LHCN-M2 (cell line): ENCODE measurements around the gene ERC1. TPM values are rescaled to one million over a fixed set of nuclear protein-coding genes. Genes with fewer than 3 reads are reported as not detected.
A peak's percentile ranks its signal among the peaks of the same experiment; 100 is the strongest.

Experiments
- DNase-seq: peaks from one replicate; pipeline ENCODE4 v3.0.0-alpha.2; 2012; ENCODE audit warnings: low read depth
- total RNA-seq: library from RNA; depleted of rRNA; stranded (reverse); fragments of >200 nt; gene quantifications from 2 replicates; pipeline ENCODE4 v1.2.3, GENCODE V29; 2014

Gene ERC1
- total RNA-seq, 1 experiment from 2014 or later, result 19.3 TPM

DNA sequence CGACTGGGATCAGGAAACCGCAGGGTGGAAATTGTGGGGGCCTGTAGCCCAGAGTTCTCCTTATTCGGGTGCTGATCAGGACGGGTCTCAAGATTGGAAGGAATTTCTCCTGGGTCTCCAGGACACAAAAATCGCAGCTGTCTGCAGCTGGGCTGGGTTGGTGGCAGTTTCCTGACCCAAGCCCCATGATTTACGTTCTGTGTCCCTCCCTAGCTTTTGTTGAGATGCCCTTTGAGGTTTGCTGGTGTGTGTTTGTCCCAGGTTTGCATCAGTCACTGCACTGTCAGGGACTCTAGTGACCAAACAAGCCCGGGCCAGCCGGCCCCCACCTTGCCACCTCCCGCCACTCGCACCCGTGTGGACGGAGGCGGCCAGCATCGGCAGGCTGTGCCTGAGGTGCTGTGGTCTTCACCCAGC, 513.9 kb downstream of the ERC1 start:
- no peak for DNase-seq

DNA sequence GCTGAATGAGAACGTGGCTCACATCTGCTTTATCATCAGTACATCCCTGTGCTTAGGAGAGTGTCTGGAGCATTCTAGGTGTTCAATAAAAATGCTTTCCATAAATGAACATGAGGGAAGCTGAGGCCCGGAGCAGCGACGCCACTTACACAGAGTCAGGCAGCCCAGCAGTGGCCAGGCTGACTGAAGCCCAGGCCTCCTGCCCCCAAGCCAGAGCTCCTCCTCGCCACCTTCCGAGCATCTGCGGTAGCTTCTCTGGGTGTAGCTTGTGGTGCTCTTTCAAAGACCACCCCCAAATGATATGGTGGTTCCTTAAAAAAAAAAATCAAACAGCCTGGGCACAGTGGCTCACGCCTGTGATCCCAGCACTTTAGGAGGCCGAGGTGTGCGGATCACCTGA, 514.6 kb downstream of the ERC1 start:
- no peak for DNase-seq

DNA sequence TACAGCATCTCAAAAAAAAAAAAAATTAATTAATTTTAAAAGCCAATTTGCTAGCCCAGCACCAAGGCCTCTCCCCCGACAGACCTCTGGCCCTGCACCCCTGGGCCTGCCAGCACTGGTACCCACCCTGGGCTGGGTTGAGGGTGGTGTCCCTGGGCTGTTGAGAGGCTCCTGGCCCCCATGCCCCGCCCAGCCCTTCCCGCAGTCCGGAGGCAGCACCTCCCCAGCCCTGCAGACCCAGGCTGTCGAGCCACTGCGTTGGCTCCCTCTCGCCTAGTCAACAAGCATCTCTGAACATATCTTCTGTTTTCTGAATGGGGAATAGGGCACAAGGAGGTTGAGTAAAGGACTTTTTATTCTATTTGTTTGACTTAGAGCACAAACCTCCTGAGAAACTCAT, 516.3 kb downstream of the ERC1 start:
- no peak for DNase-seq

DNA sequence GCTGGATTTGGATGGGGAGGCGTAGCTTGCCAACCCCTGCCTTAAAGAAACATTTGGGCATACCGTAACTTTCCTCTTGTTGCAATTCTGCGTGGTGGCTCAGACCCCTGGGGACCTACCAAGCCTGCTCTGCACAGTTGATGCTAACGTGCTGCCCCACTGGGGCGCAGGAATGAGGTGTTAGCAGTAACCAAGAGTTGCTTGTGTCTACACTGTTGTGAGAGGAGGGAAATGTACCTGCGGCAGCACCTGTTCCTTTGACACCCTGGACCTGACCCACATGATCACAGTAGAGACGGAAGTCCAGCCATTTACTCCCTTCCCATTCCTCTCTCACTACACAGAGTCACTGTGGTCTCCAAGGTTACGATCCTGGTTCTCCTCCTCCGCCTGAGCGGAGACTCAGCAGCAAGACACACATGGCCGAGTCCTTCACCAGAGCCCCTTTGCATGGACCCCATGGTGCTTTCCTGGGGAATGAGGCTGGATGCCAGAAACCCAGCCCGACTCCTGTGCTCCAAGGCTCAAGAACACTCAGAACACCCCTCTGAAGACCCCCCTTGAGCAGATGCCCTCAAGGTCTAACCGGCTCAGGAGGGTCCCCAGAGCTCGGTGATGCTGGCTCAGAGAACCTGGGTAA, 518.5 kb downstream of the ERC1 start:
- DNase-seq, result no peak

DNA sequence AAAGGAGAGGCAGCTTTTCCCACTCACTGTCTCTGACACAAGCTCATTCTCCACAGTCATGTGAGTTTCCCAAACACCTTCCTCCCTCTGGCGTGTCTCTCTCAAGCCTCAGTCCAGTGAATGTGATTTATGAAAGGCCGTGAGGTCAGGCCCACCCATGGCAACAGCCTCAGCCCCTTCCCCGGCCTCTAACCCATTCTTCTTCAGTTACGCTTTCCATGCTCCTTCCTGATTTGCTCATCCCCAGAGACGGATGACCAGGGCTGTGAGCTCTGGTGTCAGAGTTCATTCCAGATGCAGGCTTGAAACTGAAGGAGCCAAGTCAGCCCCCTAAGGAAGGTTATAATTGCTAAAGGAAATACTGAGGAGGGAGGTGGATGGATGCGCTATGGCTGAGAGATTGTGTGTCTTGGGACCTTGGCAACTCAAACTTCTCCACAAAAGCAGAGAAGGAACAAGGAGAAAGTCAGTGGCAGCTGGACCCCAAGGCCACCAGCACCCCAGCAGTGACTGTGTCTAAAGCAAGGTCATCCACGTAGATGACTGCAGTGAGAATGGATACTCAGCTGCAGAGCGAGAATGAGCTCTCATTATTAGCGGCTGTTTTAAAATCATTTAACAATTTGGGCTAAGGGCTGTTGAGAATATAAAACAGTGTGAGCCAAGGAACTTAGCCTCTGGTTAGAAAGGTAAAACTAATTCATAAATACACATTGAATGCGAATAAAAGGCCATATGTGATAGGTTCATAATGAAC, 519.2 kb downstream of the ERC1 start:
- no peak for DNase-seq

DNA sequence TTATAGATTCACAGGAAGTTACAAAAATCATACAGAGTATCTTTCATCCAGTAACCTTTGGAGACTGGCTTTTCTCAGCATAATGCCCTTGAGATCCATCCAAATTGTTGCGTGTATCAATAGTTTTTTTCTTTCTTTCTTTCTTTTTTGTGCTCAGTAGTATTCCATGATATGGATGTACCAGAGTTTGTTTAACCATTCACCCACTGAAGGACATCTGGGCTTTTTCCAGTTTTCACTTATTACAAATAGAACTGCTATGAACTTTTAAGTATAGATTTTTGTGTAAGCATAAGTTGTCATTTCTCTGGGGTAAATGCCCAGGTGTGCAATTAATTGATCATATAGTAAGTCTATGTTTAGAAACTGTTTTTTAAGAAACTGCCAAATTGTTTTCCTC, 524.0 kb downstream of the ERC1 start:
- no peak for DNase-seq

DNA sequence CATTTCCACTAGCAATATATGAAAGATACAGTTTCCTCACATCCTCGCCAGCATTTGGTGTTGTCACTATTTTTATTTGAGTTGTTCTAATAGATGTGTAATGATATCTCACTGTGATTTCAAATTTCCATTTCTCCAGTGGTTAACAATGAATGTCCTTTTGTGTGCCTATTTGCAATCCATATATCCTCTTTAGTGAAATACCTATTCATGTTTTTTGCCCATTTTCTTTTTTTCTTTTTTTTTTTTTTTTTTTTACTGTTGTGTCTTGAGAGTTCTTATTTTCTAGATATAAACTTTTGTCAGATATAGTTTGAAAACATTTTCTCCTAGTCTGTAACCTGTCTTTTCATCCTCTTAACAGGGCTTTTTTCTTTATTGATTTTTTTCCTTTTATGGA, 524.4 kb downstream of the ERC1 start:
- DNase-seq, result no peak

DNA sequence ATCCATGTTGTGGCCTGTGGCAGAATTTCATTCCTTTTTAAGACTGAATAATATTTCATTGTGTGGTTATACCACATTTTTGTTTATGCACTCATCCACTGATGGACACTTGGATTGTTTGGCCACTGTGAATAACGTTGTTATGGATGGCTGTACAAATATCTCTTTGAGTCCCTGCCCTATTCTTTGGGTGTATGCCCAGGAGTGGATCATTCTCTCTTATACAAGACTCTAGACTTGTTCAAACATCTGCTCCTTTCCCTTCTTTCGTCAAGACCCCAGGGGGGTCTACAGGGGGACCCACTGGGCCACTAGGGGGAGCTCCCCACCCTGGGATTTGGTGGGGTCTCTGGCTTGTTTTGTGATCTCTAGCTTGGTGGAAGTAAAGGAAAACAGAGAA, 526.0 kb downstream of the ERC1 start:
- peak; percentile 90 for DNase-seq

DNA sequence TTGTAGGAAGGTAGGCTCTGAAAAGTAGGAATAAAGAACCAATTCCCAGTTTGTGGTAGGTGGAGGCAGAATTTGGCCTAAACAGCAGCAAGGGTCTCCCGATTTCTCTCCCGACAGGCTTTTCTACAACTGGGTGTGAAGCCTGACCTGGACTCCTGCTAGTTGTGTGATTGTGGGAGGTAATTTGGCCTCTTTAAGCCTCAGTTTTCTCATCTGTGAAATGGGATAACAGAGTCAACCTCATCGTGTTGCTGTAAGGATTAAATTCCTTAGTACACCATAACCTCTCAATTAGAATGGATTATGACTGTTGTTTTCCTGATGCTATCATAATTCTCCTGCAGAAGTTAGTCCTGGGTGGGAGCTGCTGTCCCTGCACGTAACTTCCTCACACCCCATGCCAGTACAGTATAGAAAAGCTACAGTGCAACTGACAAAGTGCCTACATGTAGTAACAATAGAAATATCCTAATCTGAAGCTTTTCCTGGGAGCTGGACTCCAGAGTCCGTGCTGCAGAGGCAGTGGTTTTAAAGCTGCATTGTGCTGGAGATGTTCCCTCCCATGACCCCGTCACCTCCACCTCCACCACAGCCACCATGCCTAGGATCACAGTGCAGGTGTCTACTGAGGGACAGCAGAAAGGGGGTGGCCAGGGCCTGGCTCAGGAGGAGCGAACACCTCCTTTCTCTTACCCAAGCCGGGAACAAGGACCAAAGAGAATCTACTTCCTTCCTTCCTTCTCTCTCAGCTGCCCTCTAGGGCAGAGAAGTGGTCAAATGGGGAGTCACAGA, 526.9 kb downstream of the ERC1 start:
- DNase-seq, result no peak

DNA sequence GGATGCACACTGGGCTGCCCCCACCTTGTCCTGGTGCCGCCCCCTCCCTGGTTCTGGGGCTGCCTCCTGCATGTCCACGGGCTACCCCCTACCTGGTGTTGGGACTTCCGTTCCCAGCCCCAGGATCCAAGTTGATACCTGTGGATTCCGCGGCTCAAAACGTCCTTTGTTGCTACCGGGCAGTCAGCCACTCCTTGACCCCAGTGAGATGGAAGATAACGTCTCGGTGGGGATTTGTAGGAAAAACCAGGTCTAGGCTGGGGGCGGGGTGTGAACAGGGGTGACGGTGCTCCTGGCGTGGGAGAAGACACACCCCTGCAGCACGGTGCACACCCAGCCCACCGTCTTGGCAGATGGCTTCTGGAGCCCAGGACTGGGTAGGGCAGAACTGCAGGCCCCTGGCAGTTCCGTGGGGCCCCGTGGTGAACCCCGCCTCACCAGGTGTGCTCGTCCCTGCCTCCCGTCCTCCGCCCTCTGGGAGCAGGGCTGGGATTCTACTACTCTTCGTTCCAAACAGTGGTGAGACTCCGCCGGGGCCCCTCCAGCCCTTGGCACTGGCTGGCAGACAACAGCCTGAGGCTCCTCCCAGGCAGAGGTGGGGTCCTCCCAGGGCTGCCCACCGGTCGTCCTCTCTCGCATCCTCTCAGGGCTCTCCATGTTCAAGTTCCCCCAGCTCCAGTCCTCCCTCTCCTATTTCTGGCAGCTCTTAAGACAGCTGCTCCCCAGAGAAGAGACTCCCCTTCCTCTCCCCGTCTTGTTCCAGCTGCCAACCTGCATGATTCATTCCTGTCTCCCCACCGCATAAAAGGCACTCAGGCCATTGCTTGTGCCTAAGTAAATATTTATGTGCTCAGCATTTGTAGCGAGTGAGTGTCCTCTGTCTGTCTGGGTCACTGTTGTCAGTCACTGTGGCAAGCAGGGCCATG, 527.8 kb downstream of the ERC1 start:
- peak; percentile 97 for DNase-seq

DNA sequence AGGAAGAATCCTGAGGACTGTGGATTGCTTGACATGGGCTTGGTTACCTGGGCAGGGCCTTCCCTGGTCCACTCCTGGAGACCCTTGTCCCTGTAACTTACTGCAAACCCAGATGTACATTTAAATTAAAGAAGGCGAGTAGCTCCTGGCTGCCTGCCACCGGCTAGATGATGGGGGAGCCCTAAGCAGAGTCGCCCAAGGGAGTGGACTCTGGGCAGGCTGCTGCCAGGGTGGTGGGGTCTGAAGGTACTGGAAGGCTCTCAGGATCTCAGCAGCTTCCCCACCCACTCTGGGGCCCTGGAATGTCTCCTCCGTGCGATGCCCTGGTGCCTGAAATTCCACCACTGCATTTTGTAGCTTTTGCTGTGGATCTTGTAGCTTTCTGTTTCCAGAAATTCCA, 528.6 kb downstream of the ERC1 start:
- peak; percentile 14 for DNase-seq

DNA sequence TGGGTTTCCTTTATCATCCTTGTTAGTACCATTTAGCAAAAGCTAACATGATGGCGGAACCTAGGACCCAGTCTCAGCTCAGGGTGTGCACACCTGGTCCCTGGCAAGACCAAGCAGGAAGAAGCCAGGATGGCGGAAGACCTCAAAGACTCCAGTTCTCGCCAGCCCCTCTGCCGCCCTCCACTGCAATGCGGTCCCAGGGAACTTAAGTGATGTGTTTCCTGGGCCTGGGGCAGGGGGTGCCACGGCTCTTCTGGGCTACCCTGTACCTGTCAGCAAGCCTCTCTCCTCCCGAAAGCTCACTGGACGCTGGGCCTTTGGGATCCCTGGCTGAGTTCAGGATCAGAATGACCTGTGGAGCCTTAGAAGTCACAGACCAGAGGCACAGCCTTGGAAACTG, 532.0 kb downstream of the ERC1 start:
- DNase-seq, result no peak

DNA sequence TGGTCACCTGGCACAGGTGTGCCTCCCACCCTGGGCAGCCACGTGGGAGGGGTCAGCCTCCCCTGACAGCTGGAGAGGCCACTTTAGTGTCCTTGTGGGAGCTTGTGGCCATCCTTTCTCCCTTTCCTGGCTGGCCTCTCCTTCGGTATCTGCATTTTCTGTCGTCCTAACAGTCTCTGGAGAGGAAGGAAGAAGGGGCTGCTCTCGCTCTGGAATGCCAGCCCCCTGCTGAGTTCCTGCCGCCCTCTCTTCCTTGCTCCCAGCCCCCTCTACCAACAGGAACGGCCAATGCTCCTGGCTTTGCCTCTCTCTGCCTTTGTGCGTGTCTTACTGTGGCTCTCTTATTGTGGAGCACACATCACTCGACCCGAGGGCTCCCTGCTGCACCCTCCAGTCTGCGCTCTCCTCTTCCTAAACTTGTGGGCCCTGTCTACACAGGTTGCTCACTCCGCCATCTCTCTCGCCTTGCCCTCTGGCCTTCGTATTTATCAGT, 532.6 kb downstream of the ERC1 start:
- DNase-seq, result no peak

DNA sequence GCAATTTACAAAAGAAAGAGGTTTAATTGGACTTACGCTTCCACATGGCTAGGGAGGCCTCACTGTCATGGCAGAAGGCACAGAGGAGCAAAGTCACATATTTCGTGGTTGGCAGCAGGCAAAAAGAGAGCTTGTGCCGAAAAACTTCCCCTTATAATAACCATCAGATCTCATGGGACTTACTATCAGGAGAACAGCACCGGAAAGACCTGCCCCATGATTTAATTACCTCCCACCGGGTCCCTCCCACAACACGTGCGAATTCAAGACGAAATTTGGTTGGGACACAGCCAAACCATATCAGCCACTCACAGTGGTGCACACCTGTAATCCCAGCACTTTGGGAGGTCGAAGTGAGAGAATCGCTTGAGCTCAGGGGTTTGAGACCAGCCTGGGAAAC, 534.8 kb downstream of the ERC1 start:
- DNase-seq, result no peak

DNA sequence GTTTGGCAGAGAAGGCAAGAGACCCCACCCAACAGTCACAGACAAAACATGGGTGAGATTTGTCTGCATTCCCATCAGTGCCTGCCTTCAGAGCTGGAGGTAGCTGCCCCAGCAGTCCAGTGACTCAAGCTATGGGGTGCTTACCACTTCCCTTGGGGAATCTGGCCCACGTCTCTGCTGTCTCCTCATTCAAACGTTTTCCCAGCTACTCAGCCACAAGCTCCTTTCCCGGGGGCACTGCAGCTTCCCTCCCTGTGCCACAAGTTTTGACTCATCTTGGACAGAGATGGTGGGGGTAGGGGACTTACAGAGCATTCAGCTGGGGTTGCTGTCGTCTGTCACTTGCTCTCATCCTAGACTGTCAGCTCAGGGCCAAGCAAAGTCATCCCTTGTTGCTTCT, 536.8 kb downstream of the ERC1 start:
- peak; percentile 83 for DNase-seq

DNA sequence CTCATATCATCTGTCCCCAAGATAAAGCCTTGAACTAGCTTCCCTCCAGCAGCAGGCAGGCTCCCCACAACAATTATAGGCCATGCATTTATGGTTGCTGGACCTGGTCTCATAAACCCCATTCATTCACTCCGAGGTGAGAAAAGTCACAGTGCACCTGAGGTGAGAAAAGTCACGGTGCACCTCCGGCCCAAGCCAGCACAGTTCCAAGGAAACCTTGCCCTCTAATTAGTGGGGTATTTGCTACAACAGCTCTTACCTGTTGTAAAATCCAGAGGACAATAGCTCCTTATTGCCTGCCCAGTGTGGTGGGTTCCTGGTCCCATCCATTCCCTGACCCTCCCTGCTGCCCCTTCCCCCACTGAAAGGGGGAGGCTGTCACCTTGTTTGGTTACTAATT, 537.8 kb downstream of the ERC1 start:
- no peak for DNase-seq

DNA sequence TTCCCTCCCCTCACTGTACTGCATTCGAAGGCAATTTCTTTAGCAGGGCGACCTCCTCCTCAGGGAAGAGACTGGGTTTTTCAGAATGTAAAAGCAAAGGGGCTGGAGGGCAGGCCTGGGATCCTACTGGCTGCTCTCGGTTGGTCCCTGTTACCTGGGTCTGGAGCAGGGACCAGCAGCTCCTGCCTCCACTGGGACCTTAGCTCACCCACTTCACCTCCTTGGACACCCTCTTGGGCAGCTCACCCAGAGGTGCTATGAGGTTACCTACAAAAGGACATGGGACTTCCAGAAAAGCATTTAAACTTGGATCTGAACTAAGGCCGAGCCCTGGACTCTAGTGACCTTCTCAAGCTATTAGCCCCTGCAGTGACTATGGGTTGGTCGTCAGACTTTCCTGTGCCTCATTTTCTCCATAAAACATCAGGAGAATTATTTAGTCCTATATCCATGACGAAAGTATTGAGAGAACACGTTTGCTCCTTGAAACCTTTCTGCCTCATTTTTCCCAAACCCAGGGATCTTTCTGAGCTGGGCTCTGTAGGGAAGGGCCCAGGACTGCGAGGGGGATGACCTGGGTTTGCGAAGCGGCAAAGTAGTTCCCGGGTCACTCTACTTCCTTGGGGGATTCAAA, 538.3 kb downstream of the ERC1 start:
- no peak for DNase-seq

DNA sequence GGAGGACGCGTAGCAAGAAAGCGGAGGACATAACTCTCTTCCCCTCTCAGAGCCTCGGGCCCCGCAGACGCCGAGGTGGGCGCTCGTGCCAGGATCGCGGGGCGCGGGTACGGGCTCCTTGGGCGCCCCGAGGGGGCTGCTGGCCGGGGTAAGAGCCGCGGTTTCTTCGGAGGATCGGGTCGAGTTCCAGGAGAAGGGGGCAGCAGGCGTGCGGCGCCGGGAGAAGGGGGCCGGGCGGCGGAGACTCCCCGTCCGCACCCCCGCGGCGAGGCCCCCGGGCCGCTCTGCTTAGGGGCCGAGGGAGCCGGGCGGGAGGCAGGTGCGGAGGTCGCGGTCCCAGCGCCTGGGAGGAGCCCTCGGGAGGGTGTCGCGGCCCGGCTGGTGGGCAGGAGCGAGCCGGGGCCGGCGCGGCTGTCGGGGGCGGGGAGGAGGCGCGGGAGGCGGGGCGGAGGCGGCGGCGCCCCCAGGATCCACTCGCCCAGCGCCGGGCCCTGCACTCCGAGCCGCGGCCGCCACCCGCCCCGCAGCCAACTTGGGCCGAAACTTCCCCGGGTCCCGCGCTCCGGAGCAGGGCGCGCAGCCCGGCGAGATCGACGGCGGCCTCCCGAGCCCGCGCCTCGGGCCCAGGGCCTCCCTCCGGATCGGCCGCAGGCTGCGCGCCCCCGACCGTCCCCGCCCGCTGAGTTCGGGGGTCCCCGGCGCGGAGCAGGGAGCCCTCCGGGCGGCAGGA, 539.0 kb downstream of the ERC1 start:
- peak; percentile 10 for DNase-seq

DNA sequence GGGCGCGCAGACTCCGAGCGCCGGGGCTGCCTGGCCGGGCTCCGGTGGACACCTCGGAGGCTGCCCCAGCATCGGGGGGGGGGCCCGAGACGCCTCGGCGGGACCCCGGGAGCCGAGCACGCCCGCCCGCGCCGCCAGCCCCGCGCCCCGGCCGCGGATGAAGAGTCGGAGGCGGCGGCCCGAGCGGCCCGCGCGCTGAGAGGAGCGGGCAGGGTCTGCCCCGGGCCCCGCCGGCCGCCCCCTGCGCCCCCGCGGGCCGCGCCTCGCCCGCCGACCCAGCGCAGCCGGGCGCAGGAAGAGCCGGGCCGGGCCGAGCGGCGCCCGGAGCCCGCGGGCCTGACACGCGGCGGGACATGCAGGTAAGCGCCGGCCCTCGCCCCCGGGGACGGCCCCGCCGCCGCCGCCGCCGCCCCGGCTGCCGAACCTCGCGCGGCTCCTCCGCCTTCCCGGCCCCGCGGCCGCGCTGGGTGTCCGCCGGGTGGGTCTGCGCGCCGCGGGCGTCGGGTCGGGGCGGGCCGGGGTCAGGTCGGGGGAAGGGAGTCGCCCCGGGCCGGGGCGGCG, 539.6 kb downstream of the ERC1 start:
- DNase-seq, result no peak

DNA sequence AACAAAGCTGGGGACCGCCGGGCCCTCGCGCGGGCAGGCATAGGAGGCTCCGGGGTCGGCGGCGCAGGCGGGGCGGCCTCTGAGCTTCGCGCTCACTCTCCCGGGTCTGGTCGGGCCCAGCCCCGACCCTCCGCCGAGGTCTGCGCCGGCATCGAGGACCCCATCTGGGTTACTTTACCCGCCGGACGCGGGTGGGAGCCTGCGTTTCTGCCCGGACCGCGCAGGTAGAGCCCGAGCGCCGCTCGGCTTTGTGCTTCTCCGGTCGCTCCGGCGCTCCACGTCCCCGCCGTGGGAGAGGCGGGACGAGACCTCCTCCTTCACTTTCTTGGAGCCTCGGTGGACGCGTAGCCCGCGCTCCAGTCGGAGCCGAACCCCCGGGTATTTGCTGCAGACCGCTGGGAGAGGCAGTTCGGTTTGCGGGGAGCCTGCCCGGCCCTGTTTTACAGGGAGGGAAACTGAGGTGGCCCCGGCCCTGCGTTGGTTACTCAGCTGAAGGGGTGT, 540.2 kb downstream of the ERC1 start:
- no peak for DNase-seq
